H1 (cell line): ENCODE results near the gene CGNL1. TPM values are rescaled to one million over a fixed set of nuclear protein-coding genes. Genes with fewer than 3 reads are reported as not detected.

ENCODE experiments used
- CTCF ChIA-PET: fragments of 300-600 bp; sonication (Branson Sonifier 250); formaldehyde crosslinking; loops from one replicate; lab custom pipeline; 2021; ENCODE audit not compliant: partially characterized antibody; lab: Charles Lee
- POLR2A ChIA-PET: fragments of 300-600 bp; sonication (Branson Sonifier 250); formaldehyde crosslinking; loops from one replicate; lab custom pipeline; 2021; ENCODE audit warnings: inconsistent platforms; ENCODE audit not compliant: partially characterized antibody; lab: Charles Lee
- DNase-seq, 2 experiments: peaks; one replicate each; pipeline versions ENCODE4 v3.0.0 to v3.0.0-alpha.2; 2010 to 2022; ENCODE audit warnings: low spot score in 2 of 2, low read depth in 1 of 2, mixed read lengths in 1 of 2
- FAIRE-seq: peaks from 2 replicates; lab custom pipeline; 2011; peaks lifted over from hg19 to GRCh38; lab: Jason Lieb, UNC
- H2AFZ ChIP-seq: 2 replicates; pipeline ENCODE4 v1.8.1; 2012; ENCODE audit warnings: low read length, inconsistent platforms
- H2AK5ac ChIP-seq: 2 replicates; pipeline ENCODE4 v1.6.1; 2013; ENCODE audit warnings: low read depth, low read length
- H2BK120ac ChIP-seq: replicated peaks from 2 replicates; pipeline ENCODE3; 2013; ENCODE audit warnings: low read depth, low read length, inconsistent platforms
- H2BK12ac ChIP-seq: 2 replicates; pipeline ENCODE4 v1.6.1; 2013; ENCODE audit warnings: low read depth, low read length
- H2BK15ac ChIP-seq: 2 replicates; pipeline ENCODE4 v1.6.1; 2013; ENCODE audit warnings: low read length
- H2BK20ac ChIP-seq: 2 replicates; pipeline ENCODE4 v1.6.1; 2013; ENCODE audit warnings: low read length
- H2BK5ac ChIP-seq: 2 replicates; pipeline ENCODE4 v1.6.1; 2013; ENCODE audit warnings: low read depth, low read length
- H3K14ac ChIP-seq: 2 replicates; pipeline ENCODE4 v1.6.1; 2013; ENCODE audit warnings: inconsistent platforms; ENCODE audit not compliant: insufficient read length
- H3K18ac ChIP-seq: 2 replicates; pipeline ENCODE4 v1.6.1; 2013; ENCODE audit warnings: low read length; ENCODE audit errors: extremely low read depth
- H3K23ac ChIP-seq: 2 replicates; pipeline ENCODE4 v1.6.1; 2013; ENCODE audit warnings: inconsistent platforms; ENCODE audit not compliant: insufficient read length
- H3K23me2 ChIP-seq: 2 replicates; pipeline ENCODE4 v1.6.1; 2013; ENCODE audit warnings: low read depth, low read length
- H3K27ac ChIP-seq: 2 replicates; pipeline ENCODE4 v1.6.1; 2011; ENCODE audit warnings: low read depth, low read length, inconsistent platforms
- H3K27me3 ChIP-seq, 4 experiments: replicated peaks in 1 of 4; 1 replicate in 1 of 4; 2 replicates in 3 of 4; pipeline versions ENCODE4 v1.6.1 to v1.8.1; 2011 to 2013; ENCODE audit warnings: low read length in 3 of 4, mild to moderate bottlenecking in 3 of 4, inconsistent platforms in 2 of 4, mixed read lengths in 2 of 4, moderate library complexity in 1 of 4; ENCODE audit not compliant: control insufficient read depth in 3 of 4, insufficient read depth in 3 of 4; ENCODE audit errors: extremely low read depth in 1 of 4
- H3K36me3 ChIP-seq, 4 experiments: 2 replicates each; pipeline versions ENCODE4 v1.6.1 to v1.8.1; 2011 to 2013; ENCODE audit warnings: mild to moderate bottlenecking in 4 of 4, low read length in 3 of 4, moderate library complexity in 2 of 4, control low read depth in 1 of 4, inconsistent platforms in 1 of 4; ENCODE audit not compliant: insufficient read depth in 4 of 4, control insufficient read depth in 2 of 4
- H3K4ac ChIP-seq: replicated peaks from 2 replicates; pipeline ENCODE3; 2013; ENCODE audit warnings: low read length, low read depth, mixed read lengths, inconsistent platforms; ENCODE audit not compliant: insufficient read length
- H3K4me1 ChIP-seq, 4 experiments: replicated peaks in 1 of 4; 1 replicate in 1 of 4; 2 replicates in 3 of 4; pipeline versions ENCODE4 v1.6.1 to v1.8.1; 2011 to 2013; ENCODE audit warnings: low read length in 3 of 4, inconsistent platforms in 2 of 4, mixed read lengths in 1 of 4; ENCODE audit not compliant: insufficient read depth in 4 of 4, control insufficient read depth in 3 of 4
- H3K4me2 ChIP-seq, 2 experiments: 2 replicates each; pipeline versions ENCODE4 v1.6.1 to v1.8.1; 2011 to 2013; ENCODE audit warnings: low read depth in 2 of 2, low read length in 2 of 2, control low read depth in 1 of 2, inconsistent platforms in 1 of 2, mild to moderate bottlenecking in 1 of 2; ENCODE audit not compliant: insufficient read depth in 1 of 2
- H3K4me3 ChIP-seq, 4 experiments: fragments of 200-600, 300-600 bp in 1 of 4; sonication (generic), shearing (Covaris generic), sonication (Bioruptor Twin) in 1 of 4; 2 replicates each; pipeline versions ENCODE4 v1.5.1 to v1.8.1; 2011 to 2016; ENCODE audit warnings: low read length in 4 of 4, low read depth in 3 of 4, control low read depth in 2 of 4, inconsistent platforms in 2 of 4, mild to moderate bottlenecking in 2 of 4, mixed read lengths in 1 of 4, moderate library complexity in 1 of 4; ENCODE audit not compliant: insufficient read depth in 2 of 4; ENCODE audit errors: extremely low read depth in 1 of 4
- H3K56ac ChIP-seq: replicated peaks from 2 replicates; pipeline ENCODE3; 2013; ENCODE audit warnings: low read depth, mild to moderate bottlenecking, mixed read lengths, low read length, inconsistent platforms; ENCODE audit not compliant: insufficient read length
- H3K79me1 ChIP-seq: 2 replicates; pipeline ENCODE4 v1.6.1; 2013; ENCODE audit warnings: low read depth, low read length, control low read depth
- H3K79me2 ChIP-seq, 2 experiments: 2 replicates each; pipeline versions ENCODE4 v1.6.1 to v1.8.1; 2012 to 2013; ENCODE audit warnings: low read length in 2 of 2, mild to moderate bottlenecking in 2 of 2, inconsistent platforms in 1 of 2; ENCODE audit not compliant: insufficient read depth in 2 of 2, control insufficient read depth in 1 of 2
- H3K9ac ChIP-seq, 4 experiments: replicated peaks in 1 of 4; 1 replicate in 1 of 4; 2 replicates in 3 of 4; pipeline versions ENCODE4 v1.6.1 to v1.8.1; 2011 to 2013; ENCODE audit warnings: low read depth in 3 of 4, low read length in 3 of 4, control low read depth in 2 of 4, mild to moderate bottlenecking in 2 of 4, moderate library complexity in 2 of 4, inconsistent platforms in 1 of 4; ENCODE audit errors: extremely low read depth in 1 of 4
- H3K9me3 ChIP-seq, 2 experiments: 2 replicates each; pipeline versions ENCODE4 v1.6.1 to v1.8.1; 2012 to 2013; ENCODE audit warnings: mild to moderate bottlenecking in 2 of 2, moderate library complexity in 2 of 2, control low read depth in 1 of 2, inconsistent platforms in 1 of 2, low read depth in 1 of 2, low read length in 1 of 2, mixed read lengths in 1 of 2; ENCODE audit not compliant: insufficient read depth in 2 of 2
- H4K20me1 ChIP-seq, 2 experiments: replicated peaks in 1 of 2; 2 replicates each; pipeline versions ENCODE3 to v1.8.1; 2011 to 2013; ENCODE audit warnings: inconsistent platforms in 2 of 2, low read length in 2 of 2, mild to moderate bottlenecking in 1 of 2; ENCODE audit not compliant: insufficient read depth in 2 of 2, control insufficient read depth in 1 of 2
- H4K5ac ChIP-seq: 2 replicates; pipeline ENCODE4 v1.6.1; 2013; ENCODE audit warnings: low read length, low read depth, mixed read lengths, inconsistent platforms; ENCODE audit not compliant: insufficient read length
- H4K8ac ChIP-seq: 2 replicates; pipeline ENCODE4 v1.8.0; 2013; ENCODE audit warnings: mild to moderate bottlenecking, moderate library complexity, low read length, inconsistent platforms; ENCODE audit not compliant: insufficient read depth; ENCODE audit errors: extremely low read depth
- H4K91ac ChIP-seq: replicated peaks from 2 replicates; pipeline ENCODE3; 2013; ENCODE audit warnings: low read length, mixed read lengths, inconsistent platforms; ENCODE audit not compliant: insufficient read length
- CREB1 ChIP-seq: IDR thresholded peaks from 2 replicates; pipeline ENCODE4 v1.6.1; 2012; ENCODE audit warnings: inconsistent platforms
- CTBP2 ChIP-seq: IDR thresholded peaks from 2 replicates; pipeline ENCODE4 v1.7.0; 2011; ENCODE audit warnings: borderline replicate concordance, mild to moderate bottlenecking, moderate library complexity, mixed read lengths, low read length; ENCODE audit not compliant: insufficient read depth, insufficient read length
- EGR1 ChIP-seq: IDR thresholded peaks from 2 replicates; pipeline ENCODE4 v1.6.1; 2011; ENCODE audit warnings: low read depth, low read length, borderline replicate concordance
- EZH2 ChIP-seq: fragments of 200-600 bp; sonication (generic); IDR thresholded peaks from 2 replicates; pipeline ENCODE4 v1.7.1; 2012; ENCODE audit warnings: low read depth, mild to moderate bottlenecking, moderate library complexity, low read length, inconsistent platforms; ENCODE audit not compliant: severe bottlenecking
- KDM4A ChIP-seq: IDR thresholded peaks from one replicate; pipeline ENCODE4 v1.7.1; 2012; ENCODE audit warnings: low read depth, mild to moderate bottlenecking, moderate library complexity, low read length, inconsistent platforms; ENCODE audit not compliant: severe bottlenecking
- SIX5 ChIP-seq: IDR thresholded peaks from 2 replicates; pipeline ENCODE4 v1.6.1; 2011; ENCODE audit warnings: mild to moderate bottlenecking, low read depth, low read length
- SP2 ChIP-seq: IDR thresholded peaks from 2 replicates; pipeline ENCODE4 v1.6.1; 2012; ENCODE audit warnings: mild to moderate bottlenecking, low read length, inconsistent platforms
- TCF12 ChIP-seq: IDR thresholded peaks from 2 replicates; pipeline ENCODE4 v1.6.1; 2011; ENCODE audit warnings: low read depth, mild to moderate bottlenecking, low read length
- ZNF274 ChIP-seq: IDR thresholded peaks from 2 replicates; pipeline ENCODE4 v1.7.0; 2012; ENCODE audit warnings: low read length, borderline replicate concordance; ENCODE audit errors: extremely low read depth
- polyA plus RNA-seq, 7 experiments: library from polyadenylated mRNA; depleted of rRNA in 3 of 7; stranded (reverse) in 5 of 7; unstranded in 2 of 7; fragments of >200 nt in 5 of 7; fragments of 200-250 nt in 2 of 7; gene quantifications; 1 replicate in 5 of 7; 2 replicates in 1 of 7; 4 replicates in 1 of 7; pipeline versions ENCODE4 v1.2.1 to v1.2.3, GENCODE V29; 2011 to 2013; ENCODE audit warnings: missing spikeins in 2 of 7, mixed read lengths in 2 of 7
- total RNA-seq: library from RNA; stranded (reverse); fragmentation: NEBNext Ultra II Directional; extraction: Animal tissue kit (Norgen Biotek cat#: 25700); gene quantifications from 2 replicates; pipeline ENCODE4 v1.2.1, GENCODE V29; 2021

The CGNL1 gene
- total and polyA plus RNA-seq, 2 of the 8 experiments (the other 6 are each of a cell fraction or from before 2014, with no cell fraction given), result 21.8 to 75.6 TPM

- Histone ChIP-seq H2BK15ac (no peak overlapping the region), H3K4ac (no peak overlapping the region), H2AK5ac (no peak overlapping the region), H2BK120ac (no peak overlapping the region), H4K20me1 (no peaks in the 10 kb centered on the region), H3K27ac (no peak overlapping the region), H3K14ac (no peak overlapping the region), H3K79me2 (no peaks in the 10 kb centered on the region; a peak in 1 of 4 replicates), H3K23ac (no peak overlapping the region), H3K79me1 (no peaks in the 10 kb centered on the region), H2BK20ac (no peak overlapping the region), H2BK5ac (no peak overlapping the region), H3K23me2 (no peaks in the 10 kb centered on the region), H3K36me3 (peaks cover 2 to 67% (median 29%) of the 10 kb centered on the region in 4 experiments; a peak in 6 of 8 replicates), H4K8ac (no peak overlapping the region), H3K9me3 (no peaks in the 10 kb centered on the region), H3K18ac (no peak overlapping the region), H3K27me3 (no peaks in the 10 kb centered on the region), H2BK12ac (no peak overlapping the region), H3K4me1 (no peaks in the 10 kb centered on the region), H2AFZ (no peak overlapping the region), H3K4me3 (no peak overlapping the region), H3K9ac (no peak overlapping the region), H4K91ac (no peak overlapping the region), H3K56ac (no peak overlapping the region), H4K5ac (no peak overlapping the region), H3K4me2 (no peak overlapping the region)
- ChIA-PET POLR2A (interaction anchor here (0.6 to 1.1 kb wide), 2 partner anchors 11 to 65 kb away, joined by 3 read pairs; no protein-coding TSS in a partner anchor), CTCF (interaction anchor here (0.9 to 1.5 kb wide), 2 partner anchors 8 to 82 kb away, joined by 3 read pairs; no protein-coding TSS in a partner anchor)
- FAIRE-seq, result no peak
- no peak for DNase-seq
- no peak for TF ChIP-seq CREB1
- no peak for TF ChIP-seq EGR1
- TF ChIP-seq ZNF274, result no peak
- no peak for TF ChIP-seq TCF12
- no peak for TF ChIP-seq EZH2
- no peak for TF ChIP-seq SIX5
- TF ChIP-seq SP2, result no peak
- TF ChIP-seq CTBP2, result no peak
- no peak for TF ChIP-seq KDM4A
Measured at GRCh38 chr15:57451555-57451954, 75.2 kb downstream of the CGNL1 start.
